ENCODE data around the gene LBHD2.

DNA sequence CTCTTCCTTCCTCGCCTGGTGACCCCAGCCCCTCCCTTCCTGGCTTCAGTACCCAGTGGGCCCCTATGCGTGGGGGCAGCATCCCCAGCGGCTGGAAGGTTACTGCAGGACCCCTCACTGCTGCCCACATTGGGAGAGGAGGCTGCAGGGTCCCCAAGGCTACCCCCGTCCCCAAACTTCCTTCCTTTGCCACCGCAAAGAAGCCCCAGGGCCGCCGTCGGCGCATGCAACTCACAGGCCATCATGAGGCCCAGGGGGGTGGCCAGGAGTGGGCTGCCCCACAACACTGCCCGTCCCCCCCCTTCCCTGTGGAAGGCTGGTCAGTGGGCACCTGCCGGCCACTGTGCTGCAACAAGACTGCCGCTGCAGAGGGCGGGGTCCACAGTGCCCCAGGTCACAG lies 29.8 kb downstream of the LBHD2 start:
- TF ChIP-seq, protein P1, sequence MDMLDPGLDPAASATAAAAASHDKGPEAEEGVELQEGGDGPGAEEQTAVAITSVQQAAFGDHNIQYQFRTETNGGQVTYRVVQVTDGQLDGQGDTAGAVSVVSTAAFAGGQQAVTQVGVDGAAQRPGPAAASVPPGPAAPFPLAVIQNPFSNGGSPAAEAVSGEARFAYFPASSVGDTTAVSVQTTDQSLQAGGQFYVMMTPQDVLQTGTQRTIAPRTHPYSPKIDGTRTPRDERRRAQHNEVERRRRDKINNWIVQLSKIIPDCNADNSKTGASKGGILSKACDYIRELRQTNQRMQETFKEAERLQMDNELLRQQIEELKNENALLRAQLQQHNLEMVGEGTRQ (IDR thresholded peaks at IDR 0.05; ENCODE audit: low read length) = no peak
- TF ChIP-seq KDM1A (IDR thresholded peaks at IDR 0.05; ENCODE audit: borderline replicate concordance, low read length) (no peak), SIN3A (conservative IDR thresholded peaks at IDR 0.05 in 1 of 2, IDR thresholded peaks at IDR 0.05 in 1 of 2; ENCODE audit: low read depth in 1 of 2, low read length in 2 of 2) (no peak), TBP (IDR thresholded peaks at IDR 0.05; ENCODE audit: low read depth, low read length) (no peak), POLR2AphosphoS5 (IDR thresholded peaks at IDR 0.05; ENCODE audit: low read depth, low read length) (no peak), SP4 (IDR thresholded peaks at IDR 0.05; ENCODE audit: low read length) (no peak), CHD2 (IDR thresholded peaks at IDR 0.05; ENCODE audit: low read length) (no peak), CEBPB (IDR thresholded peaks at IDR 0.05; ENCODE audit: low read depth, low read length) (no peak)
- TF ChIP-seq, protein P2, sequence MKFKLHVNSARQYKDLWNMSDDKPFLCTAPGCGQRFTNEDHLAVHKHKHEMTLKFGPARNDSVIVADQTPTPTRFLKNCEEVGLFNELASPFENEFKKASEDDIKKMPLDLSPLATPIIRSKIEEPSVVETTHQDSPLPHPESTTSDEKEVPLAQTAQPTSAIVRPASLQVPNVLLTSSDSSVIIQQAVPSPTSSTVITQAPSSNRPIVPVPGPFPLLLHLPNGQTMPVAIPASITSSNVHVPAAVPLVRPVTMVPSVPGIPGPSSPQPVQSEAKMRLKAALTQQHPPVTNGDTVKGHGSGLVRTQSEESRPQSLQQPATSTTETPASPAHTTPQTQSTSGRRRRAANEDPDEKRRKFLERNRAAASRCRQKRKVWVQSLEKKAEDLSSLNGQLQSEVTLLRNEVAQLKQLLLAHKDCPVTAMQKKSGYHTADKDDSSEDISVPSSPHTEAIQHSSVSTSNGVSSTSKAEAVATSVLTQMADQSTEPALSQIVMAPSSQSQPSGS (IDR thresholded peaks at IDR 0.05; ENCODE audit: low read length) = no peak
